Midbrain (tissue), 1 donor: ENCODE results near the gene IFI27L1.

Source experiments
- DNase-seq: peaks from one replicate; lab custom pipeline; 2025; lab: John Stamatoyannopoulos, UW

IFI27L1 gene

GRCh38 chr14:94079891-94080620 is 1.1 kb upstream of the IFI27L1 start:
- peak; percentile 52 for DNase-seq

GRCh38 chr14:94081386-94081820 is 293 bp downstream of the IFI27L1 start:
- no peak for DNase-seq

- no peak for DNase-seq
Measured at GRCh38 chr14:94087891-94088290, 6.8 kb downstream of the IFI27L1 start.

- no peak for DNase-seq
Measured at GRCh38 chr14:94088516-94088915, 7.4 kb downstream of the IFI27L1 start.

- no peak for DNase-seq
Measured at GRCh38 chr14:94089479-94089878, 8.4 kb downstream of the IFI27L1 start.

GRCh38 chr14:94093418-94093817 is 12.3 kb downstream of the IFI27L1 start:
- no peak for DNase-seq

- no peak for DNase-seq
Measured at GRCh38 chr14:94097091-94097490, 16.0 kb downstream of the IFI27L1 start.

GRCh38 chr14:94098326-94098992 is 17.3 kb downstream of the IFI27L1 start:
- DNase-seq = no peak

GRCh38 chr14:94099006-94099405 is 17.9 kb downstream of the IFI27L1 start:
- no peak for DNase-seq

GRCh38 chr14:94100847-94101246 is 19.7 kb downstream of the IFI27L1 start:
- DNase-seq = no peak

GRCh38 chr14:94101748-94102147 is 20.6 kb downstream of the IFI27L1 start:
- DNase-seq = no peak

- no peak for DNase-seq
Measured at GRCh38 chr14:94102768-94103482, 21.8 kb downstream of the IFI27L1 start.

- no peak for DNase-seq
Measured at GRCh38 chr14:94103554-94104150, 22.5 kb downstream of the IFI27L1 start.

- no peak for DNase-seq
Measured at GRCh38 chr14:94104731-94105130, 23.6 kb downstream of the IFI27L1 start.

GRCh38 chr14:94109915-94110250 is 28.8 kb downstream of the IFI27L1 start:
- DNase-seq = no peak

- DNase-seq = no peak
Measured at GRCh38 chr14:94110552-94111181, 29.6 kb downstream of the IFI27L1 start, which contains the start of gene IFI27. IFI27 (plus strand) TSS chr14:94110736.

- DNase-seq = no peak
Measured at GRCh38 chr14:94111276-94112095, 30.4 kb downstream of the IFI27L1 start.

GRCh38 chr14:94112513-94113063 is 31.5 kb downstream of the IFI27L1 start:
- DNase-seq = no peak

- no peak for DNase-seq
Measured at GRCh38 chr14:94113073-94113472, 32.0 kb downstream of the IFI27L1 start.

GRCh38 chr14:94113490-94113889 is 32.4 kb downstream of the IFI27L1 start:
- DNase-seq = no peak
